ENCODE data around the gene KCNK4. TPM values are rescaled to one million over a fixed set of nuclear protein-coding genes. Genes with fewer than 3 reads are reported as not detected.
A peak's percentile ranks its signal among the peaks of the same experiment; 100 is the strongest.

The KCNK4 gene
- total RNA-seq, 1 donor from 2014 or later, result 0.36 TPM

DNA sequence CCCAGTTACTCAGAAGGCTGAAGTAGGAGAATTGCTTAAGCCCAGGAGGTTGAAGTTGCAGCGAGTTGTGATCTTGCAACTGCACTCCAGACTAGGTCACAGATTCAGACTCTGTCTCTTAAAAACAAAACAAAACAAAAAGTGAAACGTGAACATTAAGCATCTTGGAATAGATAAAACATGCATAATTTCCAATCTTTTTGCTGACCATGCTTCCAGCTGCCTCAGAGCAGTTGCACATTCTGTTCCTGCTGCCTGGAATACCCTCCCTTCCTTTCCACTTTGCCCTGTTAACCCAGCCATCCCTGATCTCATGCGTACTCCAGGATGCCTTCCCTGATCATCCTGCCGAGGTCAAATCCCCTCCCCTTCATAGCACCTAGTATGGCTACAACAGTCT, 48.2 kb downstream of the KCNK4 start:
- no peaks in the 10 kb centered on the region for H3K36me3 Mint-ChIP-seq (ENCODE audit: low read depth, unreplicated experiment)
- H3K27me3 Mint-ChIP-seq (ENCODE audit: unreplicated experiment), result peaks cover 4% of the 10 kb centered on the region
- peaks cover 4% of the 10 kb centered on the region for H3K4me1 Mint-ChIP-seq (ENCODE audit: unreplicated experiment)
- TF ChIP-seq, protein P1, sequence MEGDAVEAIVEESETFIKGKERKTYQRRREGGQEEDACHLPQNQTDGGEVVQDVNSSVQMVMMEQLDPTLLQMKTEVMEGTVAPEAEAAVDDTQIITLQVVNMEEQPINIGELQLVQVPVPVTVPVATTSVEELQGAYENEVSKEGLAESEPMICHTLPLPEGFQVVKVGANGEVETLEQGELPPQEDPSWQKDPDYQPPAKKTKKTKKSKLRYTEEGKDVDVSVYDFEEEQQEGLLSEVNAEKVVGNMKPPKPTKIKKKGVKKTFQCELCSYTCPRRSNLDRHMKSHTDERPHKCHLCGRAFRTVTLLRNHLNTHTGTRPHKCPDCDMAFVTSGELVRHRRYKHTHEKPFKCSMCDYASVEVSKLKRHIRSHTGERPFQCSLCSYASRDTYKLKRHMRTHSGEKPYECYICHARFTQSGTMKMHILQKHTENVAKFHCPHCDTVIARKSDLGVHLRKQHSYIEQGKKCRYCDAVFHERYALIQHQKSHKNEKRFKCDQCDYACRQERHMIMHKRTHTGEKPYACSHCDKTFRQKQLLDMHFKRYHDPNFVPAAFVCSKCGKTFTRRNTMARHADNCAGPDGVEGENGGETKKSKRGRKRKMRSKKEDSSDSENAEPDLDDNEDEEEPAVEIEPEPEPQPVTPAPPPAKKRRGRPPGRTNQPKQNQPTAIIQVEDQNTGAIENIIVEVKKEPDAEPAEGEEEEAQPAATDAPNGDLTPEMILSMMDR (IDR thresholded peaks at IDR 0.05; ENCODE audit: unreplicated experiment), result no peak
- H3K4me3 Mint-ChIP-seq (ENCODE audit: unreplicated experiment), result peak overlapping the region; percentile 22
- peak overlapping the region; percentile 27 for H3K27ac Mint-ChIP-seq (ENCODE audit: unreplicated experiment)
- no peak for DNase-seq (ENCODE audit: low spot score)
- no peaks in the 10 kb centered on the region for H3K9me3 Mint-ChIP-seq (ENCODE audit: unreplicated experiment)

DNA sequence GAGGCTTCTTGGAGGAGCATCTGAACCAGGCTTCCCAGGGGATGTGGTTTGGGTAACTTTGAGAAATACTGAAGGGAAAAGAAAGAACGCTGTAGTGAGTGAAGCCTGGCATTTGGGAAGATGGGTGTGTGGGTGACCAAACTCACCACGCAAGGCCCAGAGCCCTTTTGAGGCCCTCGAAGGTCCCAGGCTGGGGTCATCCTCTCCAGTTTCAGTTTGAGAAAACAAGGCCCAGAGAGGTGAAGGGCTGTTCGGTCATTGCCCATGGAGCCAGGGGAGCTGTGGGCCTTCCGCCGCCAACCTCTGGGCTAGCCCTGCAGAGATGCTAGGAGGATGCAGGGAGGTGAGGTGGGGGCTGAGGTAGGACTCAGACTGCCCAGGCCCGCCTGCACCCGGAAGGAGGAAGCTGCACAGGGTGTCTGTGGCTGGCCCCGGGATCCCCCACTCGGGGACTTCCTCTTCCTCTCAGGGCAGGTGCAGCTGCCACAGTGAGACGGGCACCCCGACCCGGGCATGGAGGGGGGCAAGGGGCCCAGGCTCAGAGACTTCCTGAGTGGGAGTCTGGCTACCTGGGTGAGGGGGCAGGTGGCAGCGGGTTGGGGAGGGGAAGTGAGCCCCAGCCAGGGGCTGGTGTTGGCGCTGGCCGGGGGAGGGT, 48.8 kb downstream of the KCNK4 start, which contains the start of gene CCDC88B:
TSS of gene CCDC88B (plus strand) at position 451 of the 655 bp plus-strand sequence. CDS start at position 514, 63 bp downstream.
- DNase-seq (ENCODE audit: low spot score), result no peak
- peak within 1 kb of the TSS; percentile 67 for H3K4me3 Mint-ChIP-seq (ENCODE audit: unreplicated experiment)
- TF ChIP-seq, protein P1 (IDR thresholded peaks at IDR 0.05; ENCODE audit: unreplicated experiment), result no peak

GRCh38 chr11:64340671-64341335, 49.7 kb downstream of the KCNK4 start:
- TF ChIP-seq, protein P1 (IDR thresholded peaks at IDR 0.05; ENCODE audit: unreplicated experiment), result no peak
- H3K4me3 Mint-ChIP-seq (ENCODE audit: unreplicated experiment), result peak overlapping the region; percentile 67
- no peak overlapping the region for H3K27ac Mint-ChIP-seq (ENCODE audit: unreplicated experiment)
- peaks cover 4% of the 10 kb centered on the region for H3K4me1 Mint-ChIP-seq (ENCODE audit: unreplicated experiment)
- peak; percentile 69 for DNase-seq (ENCODE audit: low spot score)
- H3K36me3 Mint-ChIP-seq (ENCODE audit: low read depth, unreplicated experiment), result peaks cover 3% of the 10 kb centered on the region
- peaks cover 8% of the 10 kb centered on the region for H3K27me3 Mint-ChIP-seq (ENCODE audit: unreplicated experiment)
- no peaks in the 10 kb centered on the region for H3K9me3 Mint-ChIP-seq (ENCODE audit: unreplicated experiment)

More for the DNA sequence above, 48.8 kb downstream of the KCNK4 start, which contains the start of gene CCDC88B:
- H3K27me3 Mint-ChIP-seq (ENCODE audit: unreplicated experiment), result peaks cover 4% of the 10 kb centered on the region
- peaks cover 4% of the 10 kb centered on the region for H3K4me1 Mint-ChIP-seq (ENCODE audit: unreplicated experiment)
- H3K36me3 Mint-ChIP-seq (ENCODE audit: low read depth, unreplicated experiment), result no peaks in the 10 kb centered on the region
- no peaks in the 10 kb centered on the region for H3K9me3 Mint-ChIP-seq (ENCODE audit: unreplicated experiment)
- peak within 1 kb of the TSS; percentile 27 for H3K27ac Mint-ChIP-seq (ENCODE audit: unreplicated experiment)

- TF ChIP-seq, protein P1 (IDR thresholded peaks at IDR 0.05; ENCODE audit: unreplicated experiment), result no peak
- H3K4me3 Mint-ChIP-seq (ENCODE audit: unreplicated experiment), result peak overlapping the region; percentile 67
- H3K27ac Mint-ChIP-seq (ENCODE audit: unreplicated experiment), result no peak overlapping the region
- DNase-seq (ENCODE audit: low spot score), result no peak
- H3K9me3 Mint-ChIP-seq (ENCODE audit: unreplicated experiment), result no peaks in the 10 kb centered on the region
- peaks cover 4% of the 10 kb centered on the region for H3K4me1 Mint-ChIP-seq (ENCODE audit: unreplicated experiment)
- peaks cover 3% of the 10 kb centered on the region for H3K36me3 Mint-ChIP-seq (ENCODE audit: low read depth, unreplicated experiment)
- H3K27me3 Mint-ChIP-seq (ENCODE audit: unreplicated experiment), result peaks cover 10% of the 10 kb centered on the region
Observed at GRCh38 chr11:64341429-64341828, 50.3 kb downstream of the KCNK4 start.
